Adrenal gland (tissue), 12 donors: ENCODE measurements around the gene UMOD. TPM values are rescaled to one million over a fixed set of nuclear protein-coding genes. Genes with fewer than 3 reads are reported as not detected.

Experiments
- DNase-seq, 7 donors: peaks; one replicate each; pipeline ENCODE4 v3.0.0-alpha.2; 2019 to 2020
- H3K27ac ChIP-seq, 5 donors: fragments of 200-600 bp; sonication (generic) in 4 of 5; 1 replicate in 3 of 5; 2 replicates in 2 of 5; pipeline versions ENCODE4 v1.5.1 to v1.8.0; 2016 to 2020; ENCODE audit warnings: mild to moderate bottlenecking in 1 of 5
- H3K27me3 ChIP-seq: fragments of 200-600 bp; 2 replicates; pipeline ENCODE4 v1.8.0; 2021
- H3K36me3 ChIP-seq, 2 donors: fragments of 200-600 bp; replicated peaks in 1 of 2; 1 replicate in 1 of 2; 2 replicates in 1 of 2; pipeline versions ENCODE4 v1.5.1 to v1.8.0; 2018 to 2022
- H3K4me1 ChIP-seq, 2 donors: fragments of 200-600 bp; replicated peaks in 1 of 2; 1 replicate in 1 of 2; 2 replicates in 1 of 2; pipeline versions ENCODE4 v1.5.1 to v1.8.0; 2018 to 2021
- H3K4me3 ChIP-seq, 4 donors: fragments of 200-600 bp; sonication (generic) in 3 of 4; one replicate each; pipeline ENCODE4 v1.5.1; 2016 to 2018
- H3K9me3 ChIP-seq, 3 donors: fragments of 200-600 bp; sonication (generic) in 1 of 3; replicated peaks in 1 of 3; 1 replicate in 2 of 3; 2 replicates in 1 of 3; pipeline versions ENCODE4 v1.5.1 to v1.8.0; 2016 to 2021
- CTCF ChIP-seq, 6 experiments: fragments of 450-650 bp in 4 of 6; fragments of 200-600 bp in 2 of 6; sonication (generic) in 1 of 6; IDR thresholded peaks; 1 replicate in 5 of 6; 2 replicates in 1 of 6; pipeline versions ENCODE4 v1.5.1 to v1.8.0; 2016 to 2021; ENCODE audit warnings: antibody characterized with exemption in 6 of 6, mild to moderate bottlenecking in 2 of 6, moderate library complexity in 1 of 6
- POLR2A ChIP-seq, 2 donors: fragments of 450-650 bp; IDR thresholded peaks; one replicate each; pipeline ENCODE4 v1.6.1; 2017; ENCODE audit warnings: antibody characterized with exemption in 2 of 2, mild to moderate bottlenecking in 2 of 2, moderate library complexity in 1 of 2
- WGBS, 4 donors: extraction: QIAGEN DNeasy Blood & Tissue Kit in 2 of 4; methylation state at CpG; one replicate each; pipeline versions ENCODE4 v1.1.5 to v1.1.7; 2013 to 2017; 5-methylcytosine and 5-hydroxymethylcytosine counted together
- intact Hi-C, 2 donors: fragments of 100-400 bp; cut with DNase I; formaldehyde crosslinking; loops; one replicate each; pipeline versions ENCODE4 v1.14.1 to v1.15.0; 2022 to 2023
- polyA plus RNA-seq, 3 donors: library from polyadenylated mRNA; stranded (reverse); fragments of 200-250 nt in 2 of 3; fragments of 350-450 nt in 1 of 3; fragmentation: Illumina TruSeq in 1 of 3; extraction: RNeasy Lipid Tissue Mini Kit (QIAGEN cat#74804) in 1 of 3; gene quantifications; one replicate each; pipeline ENCODE4 v1.2.3, GENCODE V29; 2013 to 2014
- total RNA-seq, 9 donors: library from RNA; depleted of rRNA in 4 of 9; stranded (reverse); fragments of >200 nt in 4 of 9; fragments of 120-200 nt in 1 of 9; fragmentation: NEBNext Ultra II Directional in 1 of 9; extraction: Animal tissue kit (Norgen Biotek cat#: 25700) in 1 of 9; gene quantifications; one replicate each; pipeline versions ENCODE4 v1.1.0 to v1.2.4, GENCODE V29; 2013 to 2023
- donor health status: healthy with polysubstance abuse.
- donor health status: Bipolar disorder and iron deficiency.
- donor health status: DM: yes; HTN: yes; CAD: no.
- donor health status: DM: no; HTN: no; CAD: no.
- donor health status: DM: no; HTN: no; CAD: no.
- donor health status: DM: yes; HTN: yes; CAD: no.

Gene UMOD
- total and polyA plus RNA-seq, 12 donors: not detected

- Histone ChIP-seq H3K4me3 (no peak overlapping the region), H3K27me3 (no peaks in the 10 kb centered on the region), H3K9me3 (no peaks in the 10 kb centered on the region), H3K27ac (no peak overlapping the region), H3K4me1 (no peaks in the 10 kb centered on the region), H3K36me3 (no peaks in the 10 kb centered on the region)
- intact Hi-C loops: no loop called here
- 63 to 69% (median 66%) methylated on average over 5 of the region's 5 CpGs for WGBS, 4 donors
- no peak for DNase-seq
- TF ChIP-seq POLR2A (IDR thresholded peaks at IDR 0.05) (no peak), CTCF (IDR thresholded peaks at IDR 0.05) (no peak)
Observed at GRCh38 chr16:20344611-20345010, 7.9 kb downstream of the UMOD start.

GRCh38 chr16:20339744-20340143 is 12.8 kb downstream of the UMOD start:
- no peak overlapping the region for H3K4me3 ChIP-seq
- no peak for DNase-seq
- H3K27ac ChIP-seq: no peak overlapping the region
- no peaks in the 10 kb centered on the region for H3K4me1 ChIP-seq
- WGBS, 4 donors: 76 to 88% (median 85%) methylated on average over 3 of the region's 3 CpGs
- intact Hi-C loops: no loop called here
- no peaks in the 10 kb centered on the region for H3K9me3 ChIP-seq
- H3K36me3 ChIP-seq: no peaks in the 10 kb centered on the region
- H3K27me3 ChIP-seq: no peaks in the 10 kb centered on the region
- TF ChIP-seq CTCF (IDR thresholded peaks at IDR 0.05) (no peak), POLR2A (IDR thresholded peaks at IDR 0.05) (no peak)

- H3K9me3 ChIP-seq: no peaks in the 10 kb centered on the region
- DNase-seq: no peak
- H3K4me3 ChIP-seq: no peak overlapping the region
- no peak overlapping the region for H3K27ac ChIP-seq
- H3K27me3 ChIP-seq: no peaks in the 10 kb centered on the region
- no peaks in the 10 kb centered on the region for H3K4me1 ChIP-seq
- TF ChIP-seq POLR2A (IDR thresholded peaks at IDR 0.05) (no peak), CTCF (IDR thresholded peaks at IDR 0.05) (no peak)
- WGBS, 4 donors: 42 to 69% (median 60%) methylated on average over 2 of the region's 2 CpGs
- H3K36me3 ChIP-seq: no peaks in the 10 kb centered on the region
- intact Hi-C loops: no loop called here
Observed at GRCh38 chr16:20336955-20337354, 15.6 kb downstream of the UMOD start.

- intact Hi-C loops: no loop called here
- Histone ChIP-seq H3K27me3 (no peaks in the 10 kb centered on the region), H3K4me1 (no peaks in the 10 kb centered on the region), H3K36me3 (no peaks in the 10 kb centered on the region), H3K4me3 (no peak overlapping the region), H3K27ac (no peak overlapping the region), H3K9me3 (no peaks in the 10 kb centered on the region)
- no peak for TF ChIP-seq POLR2A (IDR thresholded peaks at IDR 0.05)
- no peak for TF ChIP-seq CTCF (IDR thresholded peaks at IDR 0.05)
- 63 to 75% (median 71%) methylated on average over 1 of the region's 1 CpG for WGBS, 4 donors
- no peak for DNase-seq
Observed at GRCh38 chr16:20334396-20334795, 18.1 kb downstream of the UMOD start.
